Measurements from ENCODE around the gene MSMO1. TPM values are rescaled to one million over a fixed set of nuclear protein-coding genes. Genes with fewer than 3 reads are reported as not detected.

MSMO1 gene
- total RNA-seq, 1 experiment from 2014 or later = 53.9 TPM

- ATAC-seq (no peak), DNase-seq (ENCODE audit: low read depth, low spot score) (no peak)
- POLR2A ChIA-PET = no interaction called here
- BruUV-seq (replicated peaks) = no TSS peak
- in situ Hi-C loops (cut with HindIII; ENCODE audit: low pct_unique_long_range_greater_than_20kb, low sequenced_read_pairs) = no loop called here
- Histone ChIP-seq H3K4me3 (ENCODE audit: low read depth in 2 of 2, low read length in 2 of 2) (no peak overlapping the region), H3K9me3 (ENCODE audit: control insufficient read depth, insufficient read depth, low read depth, low read length) (no peaks in the 10 kb centered on the region), H3K36me3 (ENCODE audit: control insufficient read depth, insufficient read depth, low read length) (no peaks in the 10 kb centered on the region; the same call in 1 of the 2 replicates), H3K27ac (ENCODE audit: low read length) (no peak overlapping the region), H3K4me1 (ENCODE audit: control insufficient read depth, insufficient read depth, low read length) (no peaks in the 10 kb centered on the region), H3K27me3 (ENCODE audit: control insufficient read depth, insufficient read depth, low read length) (no peaks in the 10 kb centered on the region)
- intact Hi-C loops (cut with micrococcal nuclease; ENCODE audit: unreplicated experiment) = no loop called here
- no peak for TF ChIP-seq POLR2AphosphoS5 (IDR thresholded peaks at IDR 0.05; ENCODE audit: low read depth, low read length)
- TF ChIP-seq TCF7L2 (IDR thresholded peaks at IDR 0.05; ENCODE audit: low read depth, low read length) = no peak
- no peak for TF ChIP-seq CTCF (IDR thresholded peaks at IDR 0.05)
- TF ChIP-seq SIN3A (IDR thresholded peaks at IDR 0.05; ENCODE audit: borderline replicate concordance, insufficient read depth, low read depth, low read length) = no peak
- TF ChIP-seq REST (IDR thresholded peaks at IDR 0.05; ENCODE audit: insufficient read depth in 1 of 2, low read depth in 2 of 2, low read length in 1 of 2) = no peak
- CTCF ChIA-PET = no interaction called here
Measured at GRCh38 chr4:165319030-165319429, 8.4 kb upstream of the MSMO1 start.

GRCh38 chr4:165319509-165319908, 8.0 kb upstream of the MSMO1 start:
- no peak overlapping the region for H3K4me3 ChIP-seq (ENCODE audit: low read depth in 2 of 2, low read length in 2 of 2)
- H3K36me3 ChIP-seq (ENCODE audit: control insufficient read depth, insufficient read depth, low read length) = no peaks in the 10 kb centered on the region; the same call in 1 of the 2 replicates
- DNase-seq (ENCODE audit: low read depth, low spot score) (no peak), ATAC-seq (no peak)
- in situ Hi-C loops (cut with HindIII; ENCODE audit: low pct_unique_long_range_greater_than_20kb, low sequenced_read_pairs) (no loop called here), intact Hi-C loops (cut with micrococcal nuclease; ENCODE audit: unreplicated experiment) (no loop called here)
- no peaks in the 10 kb centered on the region for H3K4me1 ChIP-seq (ENCODE audit: control insufficient read depth, insufficient read depth, low read length)
- no peaks in the 10 kb centered on the region for H3K9me3 ChIP-seq (ENCODE audit: control insufficient read depth, insufficient read depth, low read depth, low read length)
- no TSS peak for BruUV-seq (replicated peaks)
- ChIA-PET POLR2A (no interaction called here), CTCF (no interaction called here)
- H3K27ac ChIP-seq (ENCODE audit: low read length) = no peak overlapping the region
- H3K27me3 ChIP-seq (ENCODE audit: control insufficient read depth, insufficient read depth, low read length) = no peaks in the 10 kb centered on the region
- TF ChIP-seq TCF7L2 (IDR thresholded peaks at IDR 0.05; ENCODE audit: low read depth, low read length) (no peak), POLR2AphosphoS5 (IDR thresholded peaks at IDR 0.05; ENCODE audit: low read depth, low read length) (no peak), SIN3A (IDR thresholded peaks at IDR 0.05; ENCODE audit: borderline replicate concordance, insufficient read depth, low read depth, low read length) (no peak), CTCF (IDR thresholded peaks at IDR 0.05) (no peak), REST (IDR thresholded peaks at IDR 0.05; ENCODE audit: insufficient read depth in 1 of 2, low read depth in 2 of 2, low read length in 1 of 2) (no peak)
